Measurements from ENCODE around the gene MTX3. TPM values are rescaled to one million over a fixed set of nuclear protein-coding genes. Genes with fewer than 3 reads are reported as not detected.

Gene MTX3
- total and polyA plus RNA-seq, 2 experiments from 2014 or later = 7.3 to 16.7 TPM

- DNase-seq (ENCODE audit: low read depth in 1 of 2, low spot score in 1 of 2) = no peak
- H3K27me3 ChIP-seq = no peaks in the 10 kb centered on the region
- no peaks in the 10 kb centered on the region for H3K36me3 ChIP-seq
- no peak overlapping the region for H3K27ac ChIP-seq
- no peaks in the 10 kb centered on the region for H3K9me3 ChIP-seq (ENCODE audit: low read depth)
- TF ChIP-seq CTCF (IDR thresholded peaks at IDR 0.05; ENCODE audit: low read depth, low read length) = no peak
- no peak overlapping the region for H3K4me3 ChIP-seq
- no peaks in the 10 kb centered on the region for H3K4me1 ChIP-seq (ENCODE audit: low read depth)
Observed at GRCh38 chr5:79963261-79964061, 27.6 kb downstream of the MTX3 start.

- no peak for TF ChIP-seq CTCF (IDR thresholded peaks at IDR 0.05; ENCODE audit: low read depth, low read length)
- Histone ChIP-seq H3K36me3 (no peaks in the 10 kb centered on the region), H3K4me3 (no peak overlapping the region), H3K4me1 (ENCODE audit: low read depth) (no peaks in the 10 kb centered on the region), H3K27me3 (no peaks in the 10 kb centered on the region), H3K27ac (no peak overlapping the region), H3K9me3 (ENCODE audit: low read depth) (no peaks in the 10 kb centered on the region)
- no peak for DNase-seq (ENCODE audit: low read depth in 1 of 2, low spot score in 1 of 2)
Observed at GRCh38 chr5:79962575-79963222, 28.4 kb downstream of the MTX3 start.

- no peak overlapping the region for H3K4me3 ChIP-seq
- H3K27me3 ChIP-seq = no peaks in the 10 kb centered on the region
- no peaks in the 10 kb centered on the region for H3K9me3 ChIP-seq (ENCODE audit: low read depth)
- H3K36me3 ChIP-seq = no peaks in the 10 kb centered on the region
- H3K4me1 ChIP-seq (ENCODE audit: low read depth) = no peaks in the 10 kb centered on the region
- no peak for DNase-seq (ENCODE audit: low read depth in 1 of 2, low spot score in 1 of 2)
- no peak overlapping the region for H3K27ac ChIP-seq
- TF ChIP-seq CTCF (IDR thresholded peaks at IDR 0.05; ENCODE audit: low read depth, low read length) = no peak
Observed at GRCh38 chr5:79961716-79962574, 29.1 kb downstream of the MTX3 start.

- Histone ChIP-seq H3K36me3 (no peaks in the 10 kb centered on the region), H3K27ac (no peak overlapping the region), H3K27me3 (no peaks in the 10 kb centered on the region), H3K9me3 (ENCODE audit: low read depth) (no peaks in the 10 kb centered on the region), H3K4me3 (no peak overlapping the region), H3K4me1 (ENCODE audit: low read depth) (no peaks in the 10 kb centered on the region)
- TF ChIP-seq CTCF (IDR thresholded peaks at IDR 0.05; ENCODE audit: low read depth, low read length) = no peak
- no peak for DNase-seq (ENCODE audit: low read depth in 1 of 2, low spot score in 1 of 2)
Observed at GRCh38 chr5:79959407-79959806, 31.7 kb downstream of the MTX3 start.

GRCh38 chr5:79955941-79956670, 35.0 kb downstream of the MTX3 start:
- no peak for TF ChIP-seq CTCF (IDR thresholded peaks at IDR 0.05; ENCODE audit: low read depth, low read length)
- DNase-seq (ENCODE audit: low read depth in 1 of 2, low spot score in 1 of 2) = peak in 1 of 2 donors; percentile 17
- no peaks in the 10 kb centered on the region for H3K36me3 ChIP-seq
- H3K27me3 ChIP-seq = no peaks in the 10 kb centered on the region
- no peaks in the 10 kb centered on the region for H3K9me3 ChIP-seq (ENCODE audit: low read depth)
- no peaks in the 10 kb centered on the region for H3K4me1 ChIP-seq (ENCODE audit: low read depth)
- no peak overlapping the region for H3K4me3 ChIP-seq
- H3K27ac ChIP-seq = no peak overlapping the region
